Stimulated activated CD4-positive, alpha-beta T cell treated with anti-CD3 and anti-CD28 coated beads, Interleukin-1b, Interleukin-23, amount 100 ng/mL, for 48 hours (primary cell): ENCODE data around the gene RASSF10.
"Not testable (repeated sequence)": the region's sequence is repeated elsewhere in the genome, so short reads cannot be mapped to it uniquely, and the experiment has no call there.

ENCODE experiments used
- DNase-seq: peaks from one replicate; pipeline ENCODE4 v3.0.0-alpha.2; 2020

Gene RASSF10

GRCh38 chr11:13029872-13030271 is 20.8 kb downstream of the RASSF10 start:
- DNase-seq: no peak

DNA sequence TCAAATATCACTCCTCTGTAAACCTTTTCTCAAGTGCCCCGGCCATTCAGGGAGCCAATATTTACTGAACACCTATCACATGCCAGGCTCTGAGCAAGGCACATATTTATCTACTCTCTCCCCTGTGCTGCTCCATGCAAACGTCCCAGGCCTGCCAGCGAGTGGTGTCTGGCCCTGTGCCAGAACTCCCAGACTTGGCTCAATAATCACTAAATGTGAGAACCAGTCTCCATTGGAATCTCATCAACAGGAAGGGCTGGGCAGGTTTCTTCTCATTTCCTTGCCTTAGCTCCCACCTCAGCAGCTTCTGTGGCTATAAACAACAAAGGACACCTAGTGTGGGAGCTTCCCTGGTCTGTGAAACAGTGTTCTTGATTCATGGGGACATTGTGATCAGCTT is 21.7 kb downstream of the RASSF10 start:
- no peak for DNase-seq

- DNase-seq: no peak
Observed at GRCh38 chr11:13031349-13031748, 22.2 kb downstream of the RASSF10 start.

GRCh38 chr11:13033760-13034533 is 24.8 kb downstream of the RASSF10 start:
- no peak for DNase-seq

DNA sequence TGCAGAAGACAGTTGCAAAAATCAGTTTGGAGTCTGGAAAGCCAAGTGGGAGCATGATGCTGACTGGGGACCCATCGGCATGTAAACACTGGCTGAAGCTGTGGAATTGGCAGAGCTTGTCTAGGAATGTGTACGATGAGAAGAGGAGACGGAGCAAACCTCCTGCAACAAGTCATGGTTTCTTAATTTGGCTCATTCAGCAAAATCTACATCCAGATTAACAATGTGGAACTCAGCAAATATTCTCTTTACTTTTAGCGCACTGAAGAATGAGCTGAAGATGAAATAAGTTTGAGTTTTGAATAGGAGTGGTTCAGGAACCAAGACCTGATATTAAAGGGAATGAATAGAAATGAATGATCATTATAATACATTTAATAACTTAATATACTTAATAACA is 26.6 kb downstream of the RASSF10 start:
- DNase-seq: no peak

GRCh38 chr11:13036235-13036634 is 27.1 kb downstream of the RASSF10 start:
- no peak for DNase-seq

DNA sequence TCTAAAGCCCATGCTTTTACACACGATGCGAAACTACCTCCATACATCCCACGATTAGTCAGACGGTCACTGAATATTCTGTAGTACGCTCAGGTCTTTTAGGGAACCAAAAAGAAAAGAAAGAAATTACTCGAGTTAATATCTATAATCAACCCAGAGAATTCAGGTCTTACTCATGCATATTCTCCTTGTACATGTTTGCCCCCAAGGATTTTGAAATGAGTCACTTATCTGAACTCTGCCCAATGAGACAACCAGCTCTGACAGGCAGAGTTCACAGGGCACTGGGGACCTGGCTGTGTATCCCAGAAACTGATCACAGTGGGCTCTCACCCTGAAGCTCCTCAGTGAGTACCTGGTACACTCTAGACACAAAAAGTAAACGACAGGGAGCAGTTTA is 29.2 kb downstream of the RASSF10 start:
- no peak for DNase-seq

DNA sequence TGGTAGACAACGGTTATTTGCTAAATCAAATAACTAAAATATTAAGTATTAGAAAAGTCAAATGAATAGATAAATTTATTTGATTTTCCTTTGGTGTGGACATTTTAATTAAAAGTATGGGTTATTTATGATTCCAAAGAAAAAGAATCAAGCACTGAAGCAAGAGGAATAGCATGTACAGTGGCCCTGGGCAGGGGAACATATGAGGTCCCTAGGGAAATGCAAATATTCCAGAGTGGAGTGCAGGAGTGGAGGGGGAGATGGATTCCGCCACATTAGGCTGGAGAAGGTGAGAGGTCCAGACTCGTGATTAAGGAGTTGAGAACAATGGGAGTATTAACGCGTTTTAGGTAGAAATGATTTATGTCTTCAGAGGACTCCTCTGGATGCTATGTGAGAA is 30.0 kb downstream of the RASSF10 start:
- DNase-seq: no peak

DNA sequence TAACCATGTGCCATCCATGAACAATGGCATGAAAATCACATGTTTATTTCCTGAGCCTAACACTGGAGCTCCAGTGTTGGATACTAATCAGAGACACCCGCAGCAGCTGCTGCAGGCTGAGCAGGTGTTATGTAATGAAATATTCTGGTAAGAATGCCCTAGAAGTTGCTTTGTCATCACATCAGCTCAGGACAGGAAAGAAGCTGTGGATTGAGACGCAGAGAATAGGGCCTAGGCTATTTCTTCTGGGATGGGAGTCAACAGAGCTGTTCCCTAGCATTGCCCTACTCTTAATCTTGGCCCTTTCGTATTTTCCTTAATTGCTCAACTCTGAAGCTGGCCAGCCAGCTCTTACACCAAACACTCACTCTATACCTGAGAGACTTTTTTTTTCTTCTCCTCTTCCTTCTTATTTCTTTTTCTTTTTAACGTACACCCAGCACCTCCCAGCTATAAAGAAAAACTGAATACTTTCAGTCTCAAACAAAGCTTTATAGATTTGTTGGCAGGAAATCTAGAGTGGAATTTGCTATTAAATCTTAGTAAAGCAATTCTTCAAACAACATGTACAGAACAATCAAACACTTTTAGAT is 31.9 kb downstream of the RASSF10 start:
- DNase-seq: no peak

DNA sequence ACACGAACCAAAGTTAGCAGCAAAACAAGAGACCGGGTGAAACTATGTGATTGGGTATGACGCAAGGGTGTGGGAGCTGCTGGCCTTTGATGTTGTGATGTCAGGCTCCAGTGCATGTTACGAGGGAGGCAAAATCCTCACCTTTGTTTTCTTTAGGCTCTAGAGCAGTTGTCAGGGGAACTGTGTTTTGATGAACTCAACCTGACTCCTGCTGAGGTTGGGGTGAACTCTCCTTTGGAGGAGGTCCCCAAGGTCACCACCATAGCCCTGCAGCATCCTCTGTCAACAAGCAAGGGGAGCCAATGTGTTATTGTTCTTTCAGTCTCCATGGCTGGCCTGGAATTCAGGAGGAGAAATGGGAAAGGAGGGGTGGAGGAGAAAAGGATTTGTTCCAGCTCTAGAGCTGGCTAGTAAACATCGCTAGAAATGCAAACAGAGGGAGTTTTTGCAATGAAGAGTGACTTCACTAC is 33.8 kb downstream of the RASSF10 start:
- DNase-seq: no peak

DNA sequence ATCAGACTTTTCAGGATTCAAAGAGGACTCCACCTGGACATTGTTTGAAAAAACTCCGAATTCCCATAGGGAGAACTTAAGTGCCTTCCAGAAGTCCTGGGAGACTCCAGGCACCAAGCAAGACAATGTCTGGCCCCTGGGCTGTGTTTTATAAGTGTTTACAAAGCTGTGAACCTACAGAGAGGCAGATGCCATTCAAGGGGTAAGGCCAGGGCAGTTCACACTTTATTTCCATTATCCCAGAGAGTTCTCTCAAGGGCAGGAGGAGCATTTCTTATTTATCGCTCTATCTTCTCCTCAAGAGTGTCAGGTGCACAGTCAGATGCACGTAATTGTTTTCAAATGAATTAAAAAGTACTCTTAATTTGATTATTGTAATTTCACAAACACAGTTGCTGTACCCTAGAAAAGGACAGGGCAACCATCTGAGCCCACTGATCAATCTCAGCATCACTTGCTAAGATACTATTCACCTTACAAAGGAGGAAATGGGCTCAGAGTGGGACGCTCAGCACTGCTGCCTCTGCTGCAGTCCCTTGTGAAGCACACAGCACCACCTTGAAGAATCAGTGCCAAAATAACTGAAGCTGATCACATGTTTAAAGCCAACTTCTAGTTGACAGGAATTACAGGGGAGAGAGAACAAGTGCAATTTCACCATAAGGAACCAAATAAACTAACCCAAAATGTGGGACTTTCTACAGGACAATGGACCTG is 35.0 kb downstream of the RASSF10 start:
- no peak for DNase-seq

- DNase-seq: not testable (repeated sequence)
Observed at GRCh38 chr11:13045089-13045488, 36.0 kb downstream of the RASSF10 start.

DNA sequence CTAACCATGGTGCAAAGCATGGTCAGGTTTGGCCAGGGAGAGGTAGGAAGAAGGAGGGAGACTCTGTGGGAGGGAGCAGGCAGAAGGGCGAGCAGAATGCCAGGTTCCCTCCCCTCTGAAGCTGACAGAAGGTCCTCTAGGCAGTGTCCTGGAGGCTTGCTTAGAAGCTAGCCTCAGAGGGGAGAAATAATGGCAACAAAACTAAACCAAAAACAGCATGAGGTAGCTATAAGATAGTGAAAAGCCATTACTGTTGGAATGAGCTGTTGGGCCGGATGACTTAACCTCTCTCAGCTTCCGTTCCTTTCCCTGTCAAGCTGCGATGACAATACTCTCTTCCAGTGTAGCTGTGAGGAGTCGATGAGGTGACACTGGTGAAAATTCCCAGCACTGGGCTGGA is 36.6 kb downstream of the RASSF10 start:
- no peak for DNase-seq

- DNase-seq: no peak
Observed at GRCh38 chr11:13046637-13047570, 37.8 kb downstream of the RASSF10 start.

DNA sequence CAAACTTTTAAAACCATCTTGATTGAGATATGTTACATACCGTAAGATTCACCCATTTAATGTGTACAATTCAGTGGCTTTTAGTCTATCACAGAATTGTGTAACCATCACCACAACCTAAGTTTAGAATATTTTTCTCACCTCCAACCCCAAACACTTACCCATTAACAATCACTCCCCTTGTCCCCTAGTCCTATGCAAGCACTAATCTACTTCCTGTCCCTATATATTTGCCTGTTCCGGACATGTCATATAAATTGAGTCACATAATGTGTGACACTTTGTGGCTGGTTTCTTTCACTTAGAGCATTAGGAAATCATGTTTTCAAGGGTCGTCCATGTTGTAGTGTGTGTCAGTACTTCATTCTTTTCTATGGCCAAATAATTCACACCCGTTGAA is 38.8 kb downstream of the RASSF10 start:
- no peak for DNase-seq

- DNase-seq: no peak
Observed at GRCh38 chr11:13051257-13051656, 42.1 kb downstream of the RASSF10 start.

GRCh38 chr11:13052130-13052571 is 43.0 kb downstream of the RASSF10 start:
- DNase-seq: no peak

GRCh38 chr11:13053255-13053917 is 44.3 kb downstream of the RASSF10 start:
- no peak for DNase-seq

GRCh38 chr11:13054278-13054677 is 45.2 kb downstream of the RASSF10 start:
- no peak for DNase-seq

DNA sequence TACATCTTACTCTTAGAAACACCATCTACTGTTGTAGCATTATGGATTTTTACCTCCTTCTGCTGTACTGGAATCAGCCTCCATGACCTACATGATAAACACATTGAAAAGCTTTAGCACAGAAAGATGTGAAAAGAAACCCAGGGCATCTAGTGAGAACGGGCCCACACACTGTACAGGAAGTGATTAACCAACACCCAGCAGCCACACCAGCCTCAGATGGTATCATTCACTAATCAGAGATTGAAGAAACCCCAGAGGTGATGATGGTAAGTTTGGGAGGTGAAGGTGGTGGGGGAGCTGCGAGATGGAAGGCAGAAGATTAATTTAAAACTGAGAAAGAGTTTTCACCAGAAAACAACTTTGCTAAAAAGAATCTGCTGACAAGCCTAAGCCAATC is 46.1 kb downstream of the RASSF10 start:
- peak; percentile 6 for DNase-seq

- no peak for DNase-seq
Observed at GRCh38 chr11:13061294-13061990, 52.3 kb downstream of the RASSF10 start.
